Upper lobe of left lung (tissue), 6 donors: ENCODE results near the gene FSD1. TPM values are rescaled to one million over a fixed set of nuclear protein-coding genes. Genes with fewer than 3 reads are reported as not detected.
A peak's percentile ranks its signal among the peaks of the same experiment; 100 is the strongest.
"Not testable (repeated sequence)": the region's sequence is repeated elsewhere in the genome, so short reads cannot be mapped to it uniquely, and the experiment has no call there.

Experiments
- ATAC-seq, 2 donors: fragments of 200-7000 bp; cut with Tn5 transposase; one replicate each; pipeline ENCODE4 v1.9.1; 2022; ENCODE audit warnings: mild to moderate bottlenecking in 2 of 2, moderate library complexity in 2 of 2; ENCODE audit not compliant: low FRiP score in 2 of 2
- DNase-seq, 2 donors: peaks; one replicate each; pipeline ENCODE4 v3.0.0-alpha.2; 2019 to 2020
- H3K27ac ChIP-seq, 4 donors: fragments of 200-600 bp; sonication (generic); one replicate each; pipeline ENCODE4 v1.5.1; 2016 to 2019
- H3K27me3 ChIP-seq, 4 donors: fragments of 200-600 bp; sonication (generic); one replicate each; pipeline ENCODE4 v1.5.1; 2017 to 2019
- H3K36me3 ChIP-seq, 4 donors: fragments of 200-600 bp; sonication (generic); one replicate each; pipeline ENCODE4 v1.5.1; 2016 to 2019
- H3K4me1 ChIP-seq, 4 donors: fragments of 200-600 bp; sonication (generic); one replicate each; pipeline ENCODE4 v1.5.1; 2018 to 2019
- H3K4me3 ChIP-seq, 4 donors: fragments of 200-600 bp; sonication (generic); one replicate each; pipeline ENCODE4 v1.5.1; 2017 to 2019; ENCODE audit warnings: mild to moderate bottlenecking in 2 of 4, moderate library complexity in 1 of 4
- H3K9me3 ChIP-seq, 4 donors: fragments of 200-600 bp; sonication (generic); one replicate each; pipeline ENCODE4 v1.5.1; 2018 to 2019
- CTCF ChIP-seq, 6 experiments: fragments of 450-650 bp in 4 of 6; fragments of 200-600 bp in 2 of 6; sonication (generic) in 2 of 6; IDR thresholded peaks; one replicate each; pipeline ENCODE4 v1.5.1; 2016 to 2019; ENCODE audit warnings: antibody characterized with exemption in 6 of 6
- EP300 ChIP-seq, 4 donors: sonication (generic); formaldehyde crosslinking; IDR thresholded peaks; one replicate each; pipeline ENCODE4 v1.5.1; 2017; ENCODE audit warnings: antibody characterized with exemption in 4 of 4, control low read depth in 2 of 4
- POLR2A ChIP-seq, 4 donors: fragments of 450-650 bp; IDR thresholded peaks; one replicate each; pipeline ENCODE4 v1.5.1; 2016 to 2017; ENCODE audit warnings: antibody characterized with exemption in 4 of 4, mild to moderate bottlenecking in 2 of 4
- POLR2AphosphoS5 ChIP-seq, 2 donors: sonication (generic); formaldehyde crosslinking; IDR thresholded peaks; one replicate each; pipeline ENCODE4 v1.5.1; 2017; ENCODE audit warnings: antibody characterized with exemption in 2 of 2
- WGBS, 2 donors: methylation state at CpG; one replicate each; pipeline ENCODE4 v1.1.5; 2017 to 2018; 5-methylcytosine and 5-hydroxymethylcytosine counted together
- total RNA-seq, 6 donors: library from RNA; depleted of rRNA in 4 of 6; stranded (reverse); fragments of >200 nt in 4 of 6; gene quantifications; one replicate each; pipeline versions ENCODE4 v1.1.0 to v1.2.1, GENCODE V29; 2016 to 2021
- donor health status: DM: no; HTN: no; CAD: no; lungs with moderate emphysema.
- donor health status: DM: no; HTN: yes; CAD: no; lungs with severe emphysema.

The FSD1 gene
- total RNA-seq, 6 donors from 2014 or later, result 0.54 to 2.1 (median 0.82) TPM

- no peaks in the 10 kb centered on the region for H3K4me1 ChIP-seq
- 89 to 91% methylated on average over 23 to 27 of the region's 30 CpGs for whole genome bisulfite sequencing, 2 donors
- H3K27me3 ChIP-seq, result no peaks in the 10 kb centered on the region
- TF ChIP-seq EP300 (IDR thresholded peaks at IDR 0.05) (no peak), CTCF (IDR thresholded peaks at IDR 0.05) (no peak), POLR2AphosphoS5 (IDR thresholded peaks at IDR 0.05) (no peak), POLR2A (IDR thresholded peaks at IDR 0.05) (no peak)
- DNase-seq (no peak), ATAC-seq (no peak)
- H3K9me3 ChIP-seq, result no peaks in the 10 kb centered on the region
- H3K36me3 ChIP-seq, result peaks cover 17 to 75% (median 47%) of the 10 kb centered on the region in 4 donors
- no peak overlapping the region for H3K4me3 ChIP-seq
- no peak overlapping the region for H3K27ac ChIP-seq
Observed at GRCh38 chr19:4267901-4268815, 36.2 kb upstream of the FSD1 start.

GRCh38 chr19:4268816-4269430 lies 35.5 kb upstream of the FSD1 start:
- peaks cover 17 to 68% (median 43%) of the 10 kb centered on the region in 4 donors for H3K36me3 ChIP-seq
- WGBS, 2 donors, result 88 to 91% methylated on average over 10 to 13 of the region's 13 CpGs
- no peaks in the 10 kb centered on the region for H3K27me3 ChIP-seq

GRCh38 chr19:4272894-4273293 lies 31.5 kb upstream of the FSD1 start:
- no peaks in the 10 kb centered on the region for H3K4me1 ChIP-seq
- TF ChIP-seq POLR2AphosphoS5 (IDR thresholded peaks at IDR 0.05) (no peak), POLR2A (IDR thresholded peaks at IDR 0.05) (no peak), CTCF (IDR thresholded peaks at IDR 0.05) (no peak), EP300 (IDR thresholded peaks at IDR 0.05) (no peak)
- 67 to 81% methylated on average over 3 to 8 of the region's 10 CpGs for WGBS, 2 donors

More at GRCh38 chr19:4268816-4269430, 35.5 kb upstream of the FSD1 start:
- no peak for TF ChIP-seq POLR2A (IDR thresholded peaks at IDR 0.05)
- TF ChIP-seq POLR2AphosphoS5 (IDR thresholded peaks at IDR 0.05), result no peak
- TF ChIP-seq EP300 (IDR thresholded peaks at IDR 0.05), result no peak
- no peak for TF ChIP-seq CTCF (IDR thresholded peaks at IDR 0.05)
- no peak overlapping the region for H3K27ac ChIP-seq
- no peak for ATAC-seq
- DNase-seq, result no peak
- H3K9me3 ChIP-seq, result no peaks in the 10 kb centered on the region
- no peaks in the 10 kb centered on the region for H3K4me1 ChIP-seq
- no peak overlapping the region for H3K4me3 ChIP-seq

GRCh38 chr19:4274321-4274686 lies 30.1 kb upstream of the FSD1 start:
- not testable (repeated sequence) for ATAC-seq, H3K4me1 ChIP-seq, DNase-seq, H3K9me3 ChIP-seq, H3K27ac ChIP-seq, H3K4me3 ChIP-seq
- WGBS, 2 donors, result 73 to 85% methylated on average over 6 of the region's 6 CpGs
- Histone ChIP-seq H3K27me3 (peaks cover 2 to 13% (median 7%) of the 10 kb centered on the region in 4 donors), H3K36me3 (peaks cover 0 to 22% (median 7%) of the 10 kb centered on the region in 4 donors)

More at GRCh38 chr19:4272894-4273293, 31.5 kb upstream of the FSD1 start:
- DNase-seq, result no peak
- no peak overlapping the region for H3K27ac ChIP-seq
- peak; percentile 22 to 43 for ATAC-seq
- peaks cover 0 to 2% (median 0%) of the 10 kb centered on the region in 4 donors for H3K27me3 ChIP-seq
- no peak overlapping the region for H3K4me3 ChIP-seq
- no peaks in the 10 kb centered on the region for H3K9me3 ChIP-seq
- peaks cover 10 to 36% (median 21%) of the 10 kb centered on the region in 4 donors for H3K36me3 ChIP-seq

GRCh38 chr19:4277191-4277696 lies 27.2 kb upstream of the FSD1 start:
- WGBS, 2 donors, result 44 to 45% methylated on average over 16 of the region's 16 CpGs
- Histone ChIP-seq H3K9me3 (no peaks in the 10 kb centered on the region), H3K4me1 (peaks cover 11 to 19% (median 13%) of the 10 kb centered on the region in 4 donors), H3K27me3 (peaks cover 2 to 29% (median 16%) of the 10 kb centered on the region in 4 donors), H3K4me3 (no peak overlapping the region), H3K36me3 (no peaks in the 10 kb centered on the region), H3K27ac (no peak overlapping the region)
- DNase-seq (no peak), ATAC-seq (no peak)
- no peak for TF ChIP-seq CTCF (IDR thresholded peaks at IDR 0.05)
- TF ChIP-seq POLR2AphosphoS5 (IDR thresholded peaks at IDR 0.05), result no peak
- no peak for TF ChIP-seq EP300 (IDR thresholded peaks at IDR 0.05)
